Measurements from ENCODE around the gene NXPE2.
"Not testable (repeated sequence)": the region's sequence is repeated elsewhere in the genome, so short reads cannot be mapped to it uniquely, and the experiment has no call there.

Gene NXPE2

DNA sequence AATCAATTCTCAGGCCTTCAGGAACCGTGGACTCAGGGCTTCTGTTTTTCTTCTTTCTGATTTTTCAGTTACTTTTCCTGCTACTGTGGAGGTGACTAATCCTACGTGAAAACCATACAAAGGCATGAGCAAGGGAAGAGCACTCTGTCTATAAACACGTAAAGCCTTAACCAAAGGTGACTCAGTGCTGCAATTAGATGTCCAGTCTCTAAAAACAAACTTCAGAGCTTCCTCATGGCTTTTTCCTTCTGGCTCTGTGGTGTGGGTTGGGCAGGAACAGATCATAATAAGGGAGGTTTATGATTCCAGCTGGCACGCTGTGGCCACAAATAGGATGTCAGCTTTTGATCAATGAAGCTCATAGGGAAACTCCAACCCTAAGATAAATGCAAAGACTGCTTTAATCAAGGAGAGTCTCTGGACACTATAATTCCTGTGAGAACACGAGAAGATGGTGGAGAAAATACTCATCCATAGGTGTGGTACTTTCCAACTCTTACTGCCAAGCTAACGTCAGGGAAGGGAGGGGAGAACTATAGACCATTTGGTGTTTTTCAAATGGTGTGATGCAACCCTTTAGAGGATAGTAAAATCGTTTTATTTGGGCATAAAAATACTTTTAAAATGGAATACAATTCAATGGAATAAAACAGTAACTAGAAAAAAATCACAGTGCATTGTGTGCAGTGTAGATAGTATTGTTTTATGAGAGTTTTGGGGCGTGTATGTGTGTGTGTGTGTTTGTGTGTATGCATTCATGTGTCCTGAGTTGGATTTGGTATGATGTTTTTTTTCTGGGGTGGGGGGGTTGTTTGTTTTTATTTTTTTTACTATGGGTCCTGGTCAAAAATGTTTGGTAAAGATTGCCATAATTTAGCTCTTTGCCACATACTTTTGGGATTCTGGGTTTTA is at the start of gene NXPE2:
NXPE2 (plus strand) TSS at position 403 of the 912 bp plus-strand sequence; CDS start at position 452, 49 bp downstream.
- no peak for DNase-seq

DNA sequence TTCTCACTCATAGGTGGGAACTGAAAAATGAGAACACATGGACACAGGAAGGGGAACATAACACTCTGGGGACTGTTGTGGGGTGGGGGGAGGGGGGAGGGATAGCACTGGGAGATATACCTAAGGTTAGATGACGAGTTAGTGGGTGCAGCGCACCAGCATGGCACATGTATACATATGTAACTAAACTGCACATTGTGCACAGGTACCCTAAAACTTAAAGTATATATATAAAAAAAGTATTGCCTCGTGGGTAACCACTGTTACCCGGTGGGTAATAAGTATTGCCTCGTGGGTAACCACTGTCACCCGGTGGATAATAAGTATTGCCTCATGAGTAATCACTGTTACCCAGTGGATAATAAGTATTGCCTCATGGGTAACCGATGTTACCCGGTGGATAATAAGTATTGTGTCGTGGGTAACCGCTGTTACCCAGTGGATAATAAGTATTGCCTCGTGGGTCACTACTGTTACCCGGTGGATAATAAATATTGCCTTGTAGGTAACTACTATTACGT is 46.8 kb upstream of the NXPE2 start:
- DNase-seq = not testable (repeated sequence)

DNA sequence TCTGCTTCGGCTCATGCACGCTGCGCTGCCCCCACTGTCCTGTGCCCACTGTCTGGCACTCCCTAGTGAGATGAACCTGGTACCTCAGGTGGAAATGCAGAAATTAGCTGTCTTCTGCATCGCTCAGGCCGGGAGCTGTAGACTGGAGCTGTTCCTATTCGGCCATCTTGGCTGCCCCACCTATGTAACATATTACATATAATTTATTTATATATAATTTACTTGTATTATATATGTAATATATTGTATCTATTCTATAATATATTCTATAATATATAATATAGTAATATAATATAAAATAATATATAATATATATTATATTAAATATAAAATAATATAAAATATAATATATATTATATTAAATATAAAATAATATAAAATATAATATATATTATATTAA is 38.9 kb upstream of the NXPE2 start:
- DNase-seq = not testable (repeated sequence)

DNA sequence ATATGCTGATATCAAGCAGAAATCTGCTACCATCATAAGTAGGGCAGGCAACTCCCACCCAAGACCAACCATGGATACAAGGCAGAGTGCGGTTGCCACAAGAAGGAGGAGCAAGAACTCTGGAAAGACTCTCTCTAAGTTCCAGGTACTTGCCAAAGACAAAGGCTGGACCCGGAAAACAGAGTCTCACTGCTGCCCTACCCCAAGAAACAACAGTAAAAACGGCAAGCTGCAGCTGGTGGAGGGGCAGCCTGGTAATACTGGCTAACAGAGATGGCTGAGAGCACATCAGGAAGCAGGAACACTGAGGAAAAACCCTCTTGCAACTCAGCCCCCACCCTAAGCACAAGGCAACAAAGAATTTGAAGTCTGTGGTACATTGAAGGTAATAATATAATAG is 27.7 kb upstream of the NXPE2 start:
- DNase-seq = no peak

DNA sequence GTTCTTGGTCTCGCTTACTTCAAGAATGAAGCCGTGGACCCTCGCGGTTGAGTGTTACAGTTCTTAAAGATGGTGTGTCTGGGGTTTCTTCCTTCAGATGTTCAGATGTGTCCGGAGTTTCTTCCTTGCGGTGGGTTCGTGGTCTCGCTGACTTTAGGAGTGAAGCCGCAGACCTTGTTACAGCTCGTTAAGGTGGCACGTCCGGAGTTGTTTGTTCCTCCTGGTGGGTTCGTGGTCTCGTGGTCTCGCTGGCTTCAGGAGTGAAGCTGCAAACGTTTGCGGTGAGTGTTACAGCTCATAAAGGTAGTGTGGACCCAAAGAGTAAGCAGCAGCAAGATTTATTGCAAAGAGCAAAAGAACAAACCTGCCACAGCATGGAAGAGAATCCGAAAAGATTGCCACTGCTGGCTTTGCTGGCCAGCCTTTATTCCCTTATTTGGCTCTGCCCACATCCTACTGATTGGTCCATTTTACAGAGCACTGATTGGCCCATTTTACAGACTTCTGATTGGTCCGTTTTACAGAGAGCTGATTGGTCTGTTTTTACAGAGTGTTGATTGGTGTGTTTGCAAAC is 27.1 kb upstream of the NXPE2 start:
- DNase-seq = no peak

DNA sequence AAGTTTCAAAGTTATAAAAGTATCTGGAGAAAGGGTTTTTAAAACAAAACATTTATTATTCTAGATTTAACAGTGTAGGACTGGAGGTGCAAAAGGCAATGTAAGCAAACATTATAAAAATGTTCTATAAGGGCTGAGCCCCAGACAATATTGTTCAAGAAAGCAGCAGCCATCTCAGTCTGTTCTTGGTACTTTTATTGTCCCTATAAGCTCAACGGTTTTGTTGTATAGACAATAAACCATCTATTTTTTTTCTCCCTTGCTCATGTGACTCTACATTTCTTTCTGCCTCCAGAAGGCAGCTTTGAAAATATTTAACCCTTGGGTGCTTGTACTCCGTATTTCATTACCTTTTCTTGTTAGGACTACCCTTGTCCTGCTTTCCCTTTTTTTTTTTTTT is 25.2 kb upstream of the NXPE2 start:
- DNase-seq = no peak

DNA sequence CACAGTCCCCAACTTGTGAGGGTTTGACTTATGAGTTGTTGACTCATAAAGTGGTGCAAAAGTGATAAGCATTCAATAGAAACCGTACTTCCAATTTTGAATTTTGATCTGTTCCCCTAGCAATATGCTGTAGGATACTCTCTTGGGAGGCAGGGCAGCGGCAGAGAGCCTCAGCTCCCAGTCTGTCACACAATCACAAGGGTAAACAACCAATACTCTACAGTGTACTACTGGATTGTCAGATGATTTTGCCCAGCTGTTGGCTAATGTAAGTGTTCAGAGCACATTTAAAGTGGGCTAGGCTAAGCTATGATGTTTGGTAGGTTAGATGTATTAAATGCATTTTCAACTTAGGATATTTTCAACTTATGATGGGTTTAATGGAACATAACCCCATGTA is 13.7 kb upstream of the NXPE2 start:
- no peak for DNase-seq

DNA sequence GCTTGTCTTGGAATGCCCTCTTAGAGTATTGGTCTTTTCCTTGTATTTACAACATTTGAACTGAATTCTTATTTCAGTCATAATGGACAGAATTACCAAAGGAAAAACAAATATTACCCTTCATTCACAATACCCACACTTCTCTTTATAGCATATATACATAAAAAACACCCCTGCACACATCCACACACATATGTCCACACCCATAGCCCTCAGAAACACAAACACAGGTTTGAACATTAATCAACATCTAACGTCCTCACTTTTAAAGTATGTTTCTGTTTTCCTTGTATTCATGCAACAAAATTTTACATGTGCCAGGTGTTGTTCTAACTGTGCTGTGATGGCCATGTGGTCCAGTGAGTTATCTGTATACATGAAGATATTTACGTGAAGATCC is 11.6 kb upstream of the NXPE2 start:
- no peak for DNase-seq

DNA sequence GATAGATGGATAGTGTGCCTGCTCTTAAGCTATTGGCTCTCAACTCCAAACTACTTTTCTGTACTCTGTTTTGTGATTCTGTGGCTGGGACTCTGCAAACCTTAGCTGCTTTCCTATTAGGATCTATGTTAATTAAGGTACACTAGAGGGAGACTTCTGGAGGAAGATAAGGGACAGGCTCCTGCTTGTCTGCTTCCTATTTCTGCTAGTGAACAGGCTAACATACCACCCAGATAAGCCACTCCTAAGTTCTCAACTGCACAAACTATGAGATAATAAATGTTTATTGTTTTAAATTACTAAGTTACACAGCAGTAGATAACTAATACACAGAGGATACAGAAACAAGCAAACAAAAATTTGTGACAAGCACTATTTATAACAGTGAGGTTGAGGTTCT is 10.2 kb upstream of the NXPE2 start:
- no peak for DNase-seq

DNA sequence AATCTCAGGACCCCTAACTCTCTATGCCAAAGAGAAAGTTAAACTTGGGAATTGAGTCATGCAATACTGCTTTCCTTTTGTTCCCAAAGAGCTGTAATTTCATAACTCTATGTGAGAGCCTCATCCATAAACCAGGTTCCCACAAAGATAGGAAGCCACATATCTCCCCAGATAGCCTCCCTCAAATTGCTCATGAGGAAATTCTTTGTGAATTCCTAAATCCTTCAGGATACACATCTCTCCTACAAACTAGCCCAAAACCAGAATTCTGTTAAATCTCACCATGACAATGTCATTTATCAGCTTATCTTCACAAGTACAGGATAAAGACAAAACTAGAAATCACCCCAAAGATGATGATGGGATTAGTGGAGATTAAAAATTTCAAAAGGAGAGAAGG is 4.7 kb upstream of the NXPE2 start:
- DNase-seq = no peak

DNA sequence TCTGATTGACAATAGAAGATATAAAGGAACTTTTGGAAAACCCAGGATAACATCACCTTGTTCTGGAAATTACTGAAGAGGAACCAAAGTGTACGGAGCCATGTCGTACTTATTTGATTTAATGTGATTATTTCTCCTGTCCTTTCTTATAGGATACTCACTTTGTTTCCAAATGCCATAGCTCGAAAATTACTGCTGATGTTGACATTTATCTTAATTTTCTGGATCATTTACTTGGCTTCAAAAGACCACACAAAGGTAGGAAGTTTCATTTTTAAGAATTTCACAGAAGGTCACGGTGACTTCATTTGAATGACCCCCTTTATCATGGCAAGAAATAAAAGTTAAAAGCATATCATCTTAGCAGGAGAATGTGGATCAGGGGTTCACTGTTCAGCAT is 1.2 kb downstream of the NXPE2 start:
- DNase-seq = no peak

DNA sequence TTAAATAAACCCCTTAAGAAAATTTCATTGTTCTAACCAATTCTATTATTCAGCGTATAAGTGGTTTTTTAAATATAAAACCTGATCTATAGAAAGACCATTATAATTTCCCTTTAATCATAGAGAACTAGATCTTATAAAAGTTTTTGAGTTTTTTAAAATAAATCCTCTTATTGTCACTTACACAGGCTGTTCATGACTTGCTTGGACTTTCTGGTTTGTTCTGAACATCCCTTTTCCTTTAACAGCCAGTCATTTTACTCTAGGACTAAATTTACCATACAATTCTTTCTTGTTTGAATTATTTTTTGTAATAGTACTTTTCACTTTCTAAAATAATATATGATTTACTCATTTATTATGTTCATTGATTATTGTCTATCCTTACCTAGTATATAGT is 4.7 kb downstream of the NXPE2 start:
- DNase-seq = no peak

DNA sequence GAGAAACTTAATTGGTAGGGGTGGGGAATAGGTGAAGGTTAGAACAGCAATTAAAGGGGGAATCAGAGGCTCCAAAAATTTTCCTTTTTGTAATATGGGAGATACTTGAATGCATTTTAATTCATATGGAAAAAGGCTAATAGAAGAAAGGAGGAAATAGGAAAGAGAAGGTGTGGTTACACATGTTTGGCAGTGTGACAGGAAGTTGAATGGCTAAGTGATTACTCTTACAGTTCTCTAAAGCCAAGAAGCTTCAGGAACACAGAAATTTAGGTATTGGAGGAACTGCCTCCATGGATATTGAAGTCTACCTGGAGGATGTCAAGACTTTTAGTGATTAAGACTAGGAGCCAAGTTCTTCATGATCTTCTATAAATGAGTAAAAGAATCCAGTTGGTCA is 6.3 kb downstream of the NXPE2 start:
- DNase-seq = no peak

DNA sequence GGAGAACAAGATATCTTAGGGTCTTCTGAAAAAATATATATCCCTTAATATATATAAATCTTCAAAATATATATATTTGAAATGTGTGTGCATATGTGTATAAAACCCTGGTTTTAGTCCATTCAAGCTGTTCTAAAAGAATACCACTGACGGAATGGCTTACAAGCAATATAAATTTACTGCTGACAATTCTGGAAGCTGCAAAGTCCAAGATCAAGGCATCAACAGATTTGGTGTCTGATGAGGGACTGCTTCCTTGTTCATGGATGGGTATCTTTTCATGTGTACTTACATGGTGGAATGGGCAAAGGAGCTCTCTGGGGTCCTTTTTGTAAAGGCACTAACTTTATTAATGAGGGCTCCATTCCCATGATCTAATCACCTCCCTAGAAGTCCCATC is 6.8 kb downstream of the NXPE2 start:
- DNase-seq = no peak

DNA sequence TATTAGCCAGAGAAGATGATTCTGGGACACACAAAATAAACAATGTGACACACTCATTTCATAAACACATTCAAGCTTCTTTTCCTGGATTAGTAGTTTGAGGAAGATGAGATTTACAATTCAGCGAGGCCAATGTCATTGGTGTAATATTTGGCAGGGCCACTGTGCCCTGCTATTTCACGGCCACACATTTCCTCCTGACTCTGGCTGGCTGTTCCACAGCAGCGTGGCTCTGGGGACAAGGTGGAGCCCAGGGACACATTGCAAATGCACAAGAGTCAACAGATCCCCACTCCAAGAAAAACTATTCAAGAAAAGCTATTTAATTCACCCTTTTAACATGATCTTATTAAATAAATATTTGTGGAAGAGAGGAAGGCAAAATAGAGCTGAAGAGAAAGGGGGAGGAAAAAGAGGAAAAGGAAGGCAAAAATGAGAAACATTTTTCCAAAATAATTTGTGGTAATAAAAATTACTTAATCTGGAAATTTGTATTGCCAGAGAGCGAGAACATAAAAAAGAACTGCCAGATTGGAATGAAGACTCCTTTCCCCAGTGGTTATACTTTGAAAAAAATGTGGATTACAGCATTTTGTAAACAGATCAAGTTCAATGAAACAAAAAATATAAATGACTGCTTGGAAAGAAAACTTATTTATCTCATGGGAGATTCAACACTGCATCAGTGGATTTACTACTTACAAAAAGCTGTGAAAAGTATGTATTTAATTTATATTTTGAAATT is 27.1 kb downstream of the NXPE2 start:
- no peak for DNase-seq

DNA sequence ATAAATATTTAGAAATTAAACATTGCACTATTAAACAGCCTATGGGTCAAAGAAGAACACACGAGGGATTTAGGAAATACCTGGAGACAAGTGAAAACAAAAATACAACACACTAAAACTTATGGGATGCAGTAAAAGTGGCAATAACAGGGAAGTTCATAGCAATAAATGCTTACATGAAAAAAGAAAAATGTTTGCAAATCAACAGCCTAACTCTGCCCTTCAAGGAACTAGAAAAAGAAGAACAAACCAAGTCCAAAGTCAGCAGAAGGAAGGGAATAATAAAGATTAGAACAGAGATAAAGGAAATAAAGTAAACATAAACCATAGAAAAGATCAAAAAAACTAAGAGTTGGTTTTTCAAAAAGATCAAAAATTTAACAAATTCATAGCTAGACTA is 31.6 kb downstream of the NXPE2 start:
- no peak for DNase-seq

DNA sequence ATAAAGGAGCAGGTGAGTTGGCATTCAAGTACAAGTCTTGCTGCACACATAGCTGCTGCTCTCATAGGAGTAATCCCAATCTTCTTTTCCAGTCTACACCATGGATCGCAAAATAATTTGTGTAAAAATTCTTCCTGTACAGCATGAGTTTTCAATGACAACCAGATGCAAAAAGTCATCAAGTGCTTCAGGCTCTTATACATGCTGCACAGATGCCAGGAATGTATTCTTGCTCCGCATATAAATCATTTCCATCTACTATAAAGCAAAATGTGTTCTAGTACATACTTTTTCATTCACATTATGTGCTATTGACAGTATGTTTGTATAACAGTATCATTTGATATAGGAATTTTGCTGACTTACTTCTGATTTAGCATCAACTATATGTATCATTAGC is 35.4 kb downstream of the NXPE2 start:
- no peak for DNase-seq

DNA sequence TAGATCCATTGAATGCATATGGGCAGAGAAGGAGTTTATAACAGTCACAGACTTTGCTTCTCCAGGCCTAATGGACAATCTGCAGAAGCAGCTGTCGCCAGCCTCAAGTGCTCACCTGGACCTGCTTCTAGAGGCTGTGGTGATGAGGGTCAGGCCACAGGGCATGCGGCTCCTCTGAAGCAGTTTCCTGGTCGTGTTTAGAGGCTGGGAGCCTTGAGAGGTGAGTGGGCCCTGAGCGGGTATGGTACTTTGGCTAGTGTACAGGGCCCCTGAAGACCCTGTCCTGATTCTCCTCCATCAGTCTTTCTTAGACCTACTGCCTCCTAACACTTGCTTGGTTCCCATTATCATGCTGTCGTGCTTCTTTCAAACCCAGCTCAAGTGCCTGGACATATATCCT is 41.2 kb downstream of the NXPE2 start:
- no peak for DNase-seq

DNA sequence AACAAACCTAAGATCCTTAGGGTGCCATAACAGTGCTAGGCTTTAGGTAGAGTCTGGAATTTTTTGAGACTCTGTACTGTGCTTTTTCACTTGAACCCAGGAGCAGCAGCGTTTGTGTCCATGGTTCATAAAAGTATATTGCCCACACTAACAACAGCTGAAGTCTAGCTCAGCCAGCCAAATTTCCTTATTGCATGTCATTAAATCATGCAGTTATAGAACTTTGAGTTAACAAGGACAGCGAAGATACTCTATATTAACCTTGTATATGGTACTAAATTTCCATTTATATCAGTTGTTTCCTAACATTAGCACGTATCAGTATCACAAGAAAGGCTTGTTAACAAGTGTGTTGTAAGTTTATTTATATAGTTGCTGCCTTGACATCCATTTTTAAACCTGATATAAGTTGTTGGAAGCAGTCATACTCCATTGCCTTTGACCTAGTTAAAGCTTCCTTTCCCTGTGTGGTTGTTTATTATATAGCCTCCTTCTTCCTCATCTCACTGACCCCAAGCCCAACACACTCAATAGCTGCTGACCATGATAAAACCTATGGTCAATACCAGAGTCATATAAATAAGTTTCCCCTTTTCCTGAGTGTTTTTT is 46.7 kb downstream of the NXPE2 start:
- DNase-seq = no peak

DNA sequence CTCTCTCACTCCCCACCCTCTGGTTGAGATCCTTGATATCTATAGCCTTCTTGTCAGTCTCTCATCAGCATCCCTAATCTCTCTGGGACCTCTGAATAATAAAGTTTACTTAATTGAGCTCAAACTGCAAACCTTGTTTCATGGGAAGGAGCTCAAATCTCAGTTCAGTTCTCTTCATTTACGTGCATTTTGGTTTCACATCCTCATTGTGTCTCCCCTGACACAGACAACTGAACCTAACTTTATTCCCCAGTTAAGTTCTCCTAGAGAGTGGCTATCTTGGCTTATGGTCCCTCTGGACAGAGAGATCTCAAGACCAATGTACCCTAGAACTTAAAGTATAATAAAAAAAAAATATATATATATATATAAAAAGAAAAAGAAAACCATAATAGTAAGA is 47.3 kb downstream of the NXPE2 start:
- DNase-seq = no peak

DNA sequence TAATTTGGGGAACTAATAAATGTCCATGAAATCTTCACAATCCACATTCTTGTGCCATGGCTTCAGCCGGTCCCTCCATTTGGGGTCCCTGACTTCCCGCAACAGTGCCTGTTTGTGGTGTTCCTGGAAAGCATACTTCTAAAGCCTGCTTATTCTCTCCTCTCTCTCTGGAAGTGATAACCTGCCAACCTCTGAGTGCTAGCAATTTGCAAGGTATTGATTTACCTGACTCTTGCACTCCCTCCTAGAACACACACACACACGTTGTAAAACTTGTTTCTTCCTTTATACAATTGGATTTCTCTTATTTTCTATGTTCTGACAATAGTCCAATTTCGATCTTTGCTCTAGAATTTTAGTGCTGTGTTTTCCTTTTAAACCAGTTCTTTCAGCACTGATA is 58.5 kb downstream of the NXPE2 start:
- no peak for DNase-seq

DNA sequence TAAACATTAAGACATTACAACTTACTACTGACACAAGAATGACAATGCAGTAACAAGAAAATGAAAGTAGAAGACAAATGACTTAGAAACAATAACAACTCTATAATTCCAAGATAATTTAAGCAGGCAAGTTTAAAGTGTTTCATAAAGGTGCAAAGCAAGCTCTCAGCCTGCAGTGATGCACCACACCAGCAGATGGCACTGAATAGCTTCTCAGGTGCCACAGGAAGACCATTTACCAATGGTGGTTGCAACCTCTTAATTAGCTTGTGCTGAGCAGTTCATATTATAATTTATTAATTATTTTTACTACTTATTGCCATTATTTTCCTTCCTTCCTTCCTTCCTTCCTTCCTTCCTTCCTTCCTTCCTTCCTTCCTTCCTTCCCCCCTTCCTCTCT is 60.6 kb downstream of the NXPE2 start:
- DNase-seq = peak; percentile 65

DNA sequence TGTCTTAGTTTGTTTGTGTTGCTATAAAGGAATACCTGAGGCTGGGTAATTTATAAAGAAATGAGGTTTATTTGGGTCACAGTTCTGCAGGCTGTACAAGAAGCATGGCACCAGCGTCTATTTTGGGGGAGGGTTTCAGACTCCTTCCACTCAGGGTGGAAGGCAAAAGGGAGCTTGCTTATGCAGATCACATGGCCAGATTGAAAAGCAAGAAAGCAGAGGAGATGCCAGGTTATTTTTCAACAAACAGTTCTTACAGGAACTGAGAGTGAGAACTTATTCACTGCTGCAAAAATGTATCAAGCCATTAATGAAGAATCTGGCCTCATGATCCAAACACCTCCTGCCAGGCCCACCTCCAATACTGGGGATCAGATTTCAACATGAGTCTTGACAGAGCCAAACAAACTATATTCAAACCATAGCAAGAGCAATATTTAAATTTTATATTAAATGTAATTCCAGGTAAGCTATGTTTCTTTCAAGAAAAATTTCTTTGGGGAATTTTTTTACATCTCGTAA is 66.9 kb downstream of the NXPE2 start:
- no peak for DNase-seq
